ENCODE results near the gene FCN2. TPM values are rescaled to one million over a fixed set of nuclear protein-coding genes. Genes with fewer than 3 reads are reported as not detected.
"Not testable (repeated sequence)": the region's sequence is repeated elsewhere in the genome, so short reads cannot be mapped to it uniquely, and the experiment has no call there.

The FCN2 gene
- total RNA-seq, 2 donors from 2014 or later, result not detected

DNA sequence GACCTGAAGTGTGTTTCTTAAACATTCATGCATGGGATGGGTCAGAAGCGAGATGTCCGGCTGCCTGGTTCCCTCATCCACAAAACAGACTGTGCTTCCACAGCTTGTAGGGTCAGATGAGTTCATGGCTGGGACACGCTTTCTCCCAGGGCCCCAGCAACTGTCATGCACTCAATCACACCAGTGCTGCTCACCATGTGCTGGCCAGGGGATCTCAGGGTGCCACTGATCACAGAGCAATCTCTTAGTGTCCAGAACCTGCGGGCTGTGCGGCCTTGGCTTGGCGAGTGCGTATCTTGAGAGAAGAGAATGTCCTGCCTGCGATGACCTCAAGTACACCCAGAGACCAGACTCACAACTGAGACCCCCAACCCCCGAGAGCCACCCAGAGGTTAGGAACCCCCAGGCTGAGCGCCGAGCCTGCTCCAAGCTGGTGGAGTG lies 26.0 kb upstream of the FCN2 start:
- Histone ChIP-seq H3K27me3 (no peaks in the 10 kb centered on the region), H3K27ac (no peak overlapping the region), H3K4me3 (no peak overlapping the region), H3K36me3 (no peaks in the 10 kb centered on the region), H3K9me3 (no peaks in the 10 kb centered on the region), H3K4me1 (no peaks in the 10 kb centered on the region)
- TF ChIP-seq, protein P1, sequence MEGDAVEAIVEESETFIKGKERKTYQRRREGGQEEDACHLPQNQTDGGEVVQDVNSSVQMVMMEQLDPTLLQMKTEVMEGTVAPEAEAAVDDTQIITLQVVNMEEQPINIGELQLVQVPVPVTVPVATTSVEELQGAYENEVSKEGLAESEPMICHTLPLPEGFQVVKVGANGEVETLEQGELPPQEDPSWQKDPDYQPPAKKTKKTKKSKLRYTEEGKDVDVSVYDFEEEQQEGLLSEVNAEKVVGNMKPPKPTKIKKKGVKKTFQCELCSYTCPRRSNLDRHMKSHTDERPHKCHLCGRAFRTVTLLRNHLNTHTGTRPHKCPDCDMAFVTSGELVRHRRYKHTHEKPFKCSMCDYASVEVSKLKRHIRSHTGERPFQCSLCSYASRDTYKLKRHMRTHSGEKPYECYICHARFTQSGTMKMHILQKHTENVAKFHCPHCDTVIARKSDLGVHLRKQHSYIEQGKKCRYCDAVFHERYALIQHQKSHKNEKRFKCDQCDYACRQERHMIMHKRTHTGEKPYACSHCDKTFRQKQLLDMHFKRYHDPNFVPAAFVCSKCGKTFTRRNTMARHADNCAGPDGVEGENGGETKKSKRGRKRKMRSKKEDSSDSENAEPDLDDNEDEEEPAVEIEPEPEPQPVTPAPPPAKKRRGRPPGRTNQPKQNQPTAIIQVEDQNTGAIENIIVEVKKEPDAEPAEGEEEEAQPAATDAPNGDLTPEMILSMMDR (IDR thresholded peaks at IDR 0.05), result no peak
- DNase-seq (ENCODE audit: low spot score), result no peak

DNA sequence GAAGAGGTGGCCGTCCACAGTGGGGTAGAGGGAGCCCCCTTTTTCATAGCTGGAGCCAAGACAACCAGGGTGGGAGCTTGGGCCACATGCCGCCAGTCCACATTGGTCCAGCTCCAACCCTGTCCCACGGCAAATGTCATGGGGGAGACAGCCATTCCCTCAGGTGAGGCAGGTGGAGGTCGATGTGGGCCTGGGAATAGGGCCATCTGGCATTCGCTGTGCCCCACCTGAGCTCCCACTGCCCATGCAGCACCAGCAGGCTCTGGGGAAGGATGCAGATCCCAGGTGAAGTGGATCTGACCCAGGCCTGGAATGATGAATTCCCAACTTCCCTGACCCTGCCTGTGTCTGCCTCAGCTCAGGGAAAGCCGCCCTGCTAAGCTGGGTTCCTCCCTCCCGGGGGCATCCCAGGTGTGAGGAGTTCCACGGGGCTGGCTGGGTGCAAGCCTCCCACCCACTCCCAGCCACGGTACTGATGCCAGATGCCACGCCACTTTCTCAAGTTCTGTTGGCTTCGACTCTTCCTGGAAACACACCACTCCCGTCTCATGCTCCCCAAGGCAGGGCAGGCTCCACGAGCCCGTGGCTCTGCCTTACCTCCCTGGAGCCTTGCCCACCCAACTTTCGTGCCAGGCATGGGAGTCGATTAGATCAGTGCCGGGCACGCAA lies 25.2 kb upstream of the FCN2 start:
- H3K36me3 ChIP-seq, result no peaks in the 10 kb centered on the region
- no peaks in the 10 kb centered on the region for H3K9me3 ChIP-seq
- TF ChIP-seq, protein P1 (IDR thresholded peaks at IDR 0.05), result no peak
- no peaks in the 10 kb centered on the region for H3K27me3 ChIP-seq
- DNase-seq (ENCODE audit: low spot score), result no peak
- H3K4me3 ChIP-seq, result no peak overlapping the region
- no peak overlapping the region for H3K27ac ChIP-seq
- H3K4me1 ChIP-seq, result no peaks in the 10 kb centered on the region

GRCh38 chr9:134855900-134856377 lies 24.7 kb upstream of the FCN2 start:
- no peak overlapping the region for H3K4me3 ChIP-seq
- TF ChIP-seq, protein P1 (IDR thresholded peaks at IDR 0.05), result no peak
- no peaks in the 10 kb centered on the region for H3K4me1 ChIP-seq
- H3K9me3 ChIP-seq, result no peaks in the 10 kb centered on the region
- H3K27ac ChIP-seq, result no peak overlapping the region
- H3K27me3 ChIP-seq, result no peaks in the 10 kb centered on the region
- no peak for DNase-seq (ENCODE audit: low spot score)
- no peaks in the 10 kb centered on the region for H3K36me3 ChIP-seq

DNA sequence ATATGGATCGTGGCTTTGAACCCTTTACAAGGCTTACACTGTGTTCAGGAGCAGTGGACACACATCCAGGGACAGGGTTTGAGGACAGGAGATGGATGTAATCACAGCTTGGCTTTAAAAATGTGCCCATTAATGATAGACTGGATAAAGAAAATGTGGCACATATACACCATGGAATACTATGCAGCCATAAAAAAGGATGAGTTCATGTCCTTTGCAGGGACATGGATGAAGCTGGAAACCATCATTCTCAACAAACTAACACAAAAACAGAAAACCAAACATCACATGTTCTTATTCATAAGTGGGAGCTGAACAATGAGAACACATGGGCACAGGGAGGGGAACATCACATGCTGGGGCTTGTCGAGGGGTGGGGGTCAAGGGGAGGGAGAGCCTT lies 23.2 kb upstream of the FCN2 start:
- not testable (repeated sequence) for H3K4me1 ChIP-seq; H3K36me3 ChIP-seq; H3K9me3 ChIP-seq; H3K27ac ChIP-seq; H3K27me3 ChIP-seq; DNase-seq (ENCODE audit: low spot score); H3K4me3 ChIP-seq

DNA sequence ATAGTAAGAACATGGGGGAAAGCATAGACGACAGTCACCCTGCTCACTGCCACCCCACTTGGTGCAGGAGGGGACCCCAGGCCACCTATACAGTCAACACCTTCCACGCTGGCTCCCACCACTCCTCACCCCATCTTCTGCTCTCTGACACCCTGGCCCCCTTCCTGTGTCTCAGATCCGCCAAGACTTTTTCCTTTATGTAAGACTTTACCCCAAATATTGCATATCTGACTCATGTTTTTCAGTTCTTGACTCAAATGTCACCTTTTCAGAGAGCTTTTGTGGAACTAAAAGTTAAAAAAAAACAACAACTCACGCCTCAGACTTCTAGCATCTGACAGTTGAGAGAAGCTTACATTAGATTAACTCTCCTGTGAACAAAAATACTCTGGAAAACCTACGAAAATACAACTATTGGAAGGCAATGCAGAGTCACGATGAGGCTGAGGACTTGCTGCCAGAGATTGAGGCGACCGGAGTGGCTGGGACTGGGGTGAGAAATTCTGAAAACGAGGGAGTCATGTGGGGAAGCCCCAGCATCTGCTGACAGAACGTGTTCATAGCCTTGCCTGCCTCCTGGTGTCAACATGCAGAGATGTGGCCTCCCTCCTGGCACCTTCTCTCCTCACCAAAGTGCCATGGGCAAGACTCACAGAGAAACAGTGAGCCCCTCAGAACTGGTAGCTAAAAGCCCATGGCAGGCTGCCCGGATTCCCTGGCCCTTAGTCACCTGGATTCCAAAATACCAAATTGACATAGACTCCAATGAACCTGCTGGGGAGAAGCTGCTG lies 22.4 kb upstream of the FCN2 start:
- Histone ChIP-seq H3K4me3 (no peak overlapping the region), H3K27ac (no peak overlapping the region), H3K4me1 (no peaks in the 10 kb centered on the region), H3K36me3 (no peaks in the 10 kb centered on the region), H3K27me3 (no peaks in the 10 kb centered on the region), H3K9me3 (no peaks in the 10 kb centered on the region)
- TF ChIP-seq, protein P1 (IDR thresholded peaks at IDR 0.05), result no peak
- DNase-seq (ENCODE audit: low spot score), result no peak

DNA sequence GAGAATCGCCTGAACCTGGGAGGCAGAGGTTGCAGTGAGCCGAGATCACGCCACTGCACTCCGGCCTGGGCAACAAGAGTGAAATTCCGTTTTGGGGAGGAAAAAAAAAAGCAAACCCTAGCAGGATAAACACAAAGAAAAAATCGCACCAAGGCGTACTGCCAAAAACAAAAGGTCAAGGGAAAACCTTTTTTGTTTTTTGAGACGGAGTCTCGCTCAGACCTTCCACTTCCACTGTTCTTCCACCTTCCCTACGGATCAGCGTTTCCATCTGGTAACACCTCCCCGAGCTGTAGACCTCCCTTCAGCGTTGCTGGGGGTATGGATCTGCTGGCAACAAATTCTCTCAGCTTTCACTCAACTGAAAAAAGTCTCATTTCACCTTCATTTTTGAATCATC lies 20.1 kb upstream of the FCN2 start:
- H3K27me3 ChIP-seq, result no peaks in the 10 kb centered on the region
- TF ChIP-seq, protein P1 (IDR thresholded peaks at IDR 0.05), result no peak
- H3K4me1 ChIP-seq, result peaks cover 0 to 13% of the 10 kb centered on the region in 2 donors

More for the DNA sequence above, 20.1 kb upstream of the FCN2 start:
- no peak for DNase-seq (ENCODE audit: low spot score)
- no peaks in the 10 kb centered on the region for H3K9me3 ChIP-seq
- no peak overlapping the region for H3K4me3 ChIP-seq
- H3K36me3 ChIP-seq, result no peaks in the 10 kb centered on the region
- no peak overlapping the region for H3K27ac ChIP-seq

Data from right atrium auricular region (tissue), 2 donors.